Renal pelvis (tissue), 4 donors: ENCODE results near the gene ALOX5AP. TPM values are rescaled to one million over a fixed set of nuclear protein-coding genes. Genes with fewer than 3 reads are reported as not detected.

ENCODE experiments used
- DNase-seq: peaks from one replicate; pipeline ENCODE4 v3.0.0-alpha.2; 2013
- polyA plus RNA-seq, 3 donors: library from polyadenylated mRNA; unstranded; fragments of 120-200 nt; gene quantifications; one replicate each; pipeline ENCODE4 v1.2.1, GENCODE V29; 2013; ENCODE audit not compliant: insufficient read length in 3 of 3

Gene ALOX5AP
- polyA plus RNA-seq, 3 donors, result 2.5 to 5.5 (median 4.5) TPM

- no peak for DNase-seq
Observed at GRCh38 chr13:30757026-30757742, 21.8 kb downstream of the ALOX5AP start.

GRCh38 chr13:30759748-30760147 lies 24.4 kb downstream of the ALOX5AP start:
- no peak for DNase-seq

- DNase-seq, result no peak
Observed at GRCh38 chr13:30762643-30763042, 27.3 kb downstream of the ALOX5AP start.

- DNase-seq, result no peak
Observed at GRCh38 chr13:30763786-30764413, 28.6 kb downstream of the ALOX5AP start.

- DNase-seq, result no peak
Observed at GRCh38 chr13:30766231-30766630, 30.9 kb downstream of the ALOX5AP start.

GRCh38 chr13:30770929-30771328 lies 35.6 kb downstream of the ALOX5AP start:
- no peak for DNase-seq

- DNase-seq, result no peak
Observed at GRCh38 chr13:30773561-30773960, 38.2 kb downstream of the ALOX5AP start.

GRCh38 chr13:30774214-30774730 lies 38.9 kb downstream of the ALOX5AP start:
- no peak for DNase-seq

- no peak for DNase-seq
Observed at GRCh38 chr13:30776661-30777060, 41.3 kb downstream of the ALOX5AP start.

GRCh38 chr13:30779016-30779415 lies 43.7 kb downstream of the ALOX5AP start:
- DNase-seq, result no peak

- DNase-seq, result no peak
Observed at GRCh38 chr13:30779608-30780007, 44.3 kb downstream of the ALOX5AP start.

- no peak for DNase-seq
Observed at GRCh38 chr13:30780338-30780981, 45.1 kb downstream of the ALOX5AP start.

- no peak for DNase-seq
Observed at GRCh38 chr13:30785191-30785850, 50.0 kb downstream of the ALOX5AP start.

GRCh38 chr13:30786648-30787047 lies 51.3 kb downstream of the ALOX5AP start:
- DNase-seq, result no peak

GRCh38 chr13:30787738-30788525 lies 52.6 kb downstream of the ALOX5AP start:
- no peak for DNase-seq

- no peak for DNase-seq
Observed at GRCh38 chr13:30789166-30789862, 54.0 kb downstream of the ALOX5AP start.

GRCh38 chr13:30790592-30790991 lies 55.2 kb downstream of the ALOX5AP start:
- DNase-seq, result no peak

- no peak for DNase-seq
Observed at GRCh38 chr13:30791354-30792001, 56.1 kb downstream of the ALOX5AP start.

GRCh38 chr13:30792285-30793000 lies 57.1 kb downstream of the ALOX5AP start:
- peak; percentile 64 for DNase-seq

GRCh38 chr13:30796132-30796572 lies 60.8 kb downstream of the ALOX5AP start:
- no peak for DNase-seq
